Tongue (tissue), 2 donors: ENCODE measurements around the gene KCP. TPM values are rescaled to one million over a fixed set of nuclear protein-coding genes. Genes with fewer than 3 reads are reported as not detected.

ENCODE experiments used
- DNase-seq: peaks from one replicate; pipeline ENCODE4 v3.0.0-alpha.2; 2015
- total RNA-seq: library from RNA; depleted of rRNA; stranded (reverse); fragments of >200 nt; gene quantifications from one replicate; pipeline ENCODE4 v1.2.3, GENCODE V29; 2014

Gene KCP
- total RNA-seq, 1 donor from 2014 or later = 0.72 TPM

DNA sequence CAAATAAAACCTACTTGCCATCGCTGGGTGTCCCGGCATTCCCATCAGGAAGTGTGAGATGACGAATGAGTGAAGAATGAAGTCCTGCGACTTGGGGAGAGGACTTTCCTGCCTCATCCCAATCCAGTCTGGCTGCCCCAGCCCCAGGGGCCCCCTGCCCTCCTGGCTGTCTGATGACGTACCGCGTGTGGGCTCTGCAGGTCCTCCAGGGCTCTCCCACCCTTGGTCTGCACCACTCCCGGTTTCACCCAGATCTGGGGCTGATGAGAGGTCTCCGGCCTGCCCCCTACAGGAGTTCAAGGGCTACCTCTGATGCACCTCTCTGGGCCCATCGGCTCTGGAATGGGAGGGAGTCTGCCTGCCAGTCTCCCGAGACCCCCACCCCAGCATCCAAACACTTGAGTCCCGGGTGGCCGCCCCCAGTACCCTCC lies 38.1 kb downstream of the KCP start:
- no peak for DNase-seq

DNA sequence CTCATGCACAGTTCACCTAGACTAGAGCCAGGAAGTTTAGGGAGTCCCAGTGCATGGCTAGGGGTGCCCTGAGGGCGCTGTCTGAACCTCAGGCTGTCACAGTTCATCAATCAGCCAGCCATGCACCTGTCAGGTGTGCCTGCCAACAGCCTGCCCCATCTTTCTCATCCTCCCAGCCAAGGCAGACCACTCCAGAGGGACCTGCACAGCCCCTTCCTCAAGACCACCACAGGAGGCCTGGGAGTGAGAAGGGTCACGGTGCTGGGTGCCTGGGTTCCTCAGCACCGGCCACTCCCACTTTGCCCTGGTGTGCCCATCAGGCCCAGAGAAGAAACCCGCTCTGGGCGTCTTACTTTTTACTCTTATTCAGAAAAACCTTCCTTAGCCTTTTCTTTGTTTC lies 39.5 kb downstream of the KCP start:
- DNase-seq = no peak

DNA sequence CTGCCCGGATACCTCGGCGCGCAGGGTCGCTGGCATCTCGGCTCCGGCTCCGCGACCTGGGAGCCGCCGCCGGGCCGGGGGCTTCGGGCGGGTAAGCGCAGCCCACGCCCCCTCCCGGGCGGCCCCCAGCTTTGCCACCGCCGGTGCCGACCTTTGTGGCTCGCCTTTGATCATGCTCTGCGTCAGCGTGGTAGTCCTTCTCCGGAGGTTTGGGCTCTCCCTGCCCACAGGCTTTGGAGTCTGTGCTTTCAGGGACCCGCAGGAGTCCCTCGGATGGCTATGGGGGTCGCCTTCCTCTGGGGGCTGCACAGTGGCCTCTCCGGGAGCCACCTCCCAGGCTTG lies 40.6 kb downstream of the KCP start:
- no peak for DNase-seq

DNA sequence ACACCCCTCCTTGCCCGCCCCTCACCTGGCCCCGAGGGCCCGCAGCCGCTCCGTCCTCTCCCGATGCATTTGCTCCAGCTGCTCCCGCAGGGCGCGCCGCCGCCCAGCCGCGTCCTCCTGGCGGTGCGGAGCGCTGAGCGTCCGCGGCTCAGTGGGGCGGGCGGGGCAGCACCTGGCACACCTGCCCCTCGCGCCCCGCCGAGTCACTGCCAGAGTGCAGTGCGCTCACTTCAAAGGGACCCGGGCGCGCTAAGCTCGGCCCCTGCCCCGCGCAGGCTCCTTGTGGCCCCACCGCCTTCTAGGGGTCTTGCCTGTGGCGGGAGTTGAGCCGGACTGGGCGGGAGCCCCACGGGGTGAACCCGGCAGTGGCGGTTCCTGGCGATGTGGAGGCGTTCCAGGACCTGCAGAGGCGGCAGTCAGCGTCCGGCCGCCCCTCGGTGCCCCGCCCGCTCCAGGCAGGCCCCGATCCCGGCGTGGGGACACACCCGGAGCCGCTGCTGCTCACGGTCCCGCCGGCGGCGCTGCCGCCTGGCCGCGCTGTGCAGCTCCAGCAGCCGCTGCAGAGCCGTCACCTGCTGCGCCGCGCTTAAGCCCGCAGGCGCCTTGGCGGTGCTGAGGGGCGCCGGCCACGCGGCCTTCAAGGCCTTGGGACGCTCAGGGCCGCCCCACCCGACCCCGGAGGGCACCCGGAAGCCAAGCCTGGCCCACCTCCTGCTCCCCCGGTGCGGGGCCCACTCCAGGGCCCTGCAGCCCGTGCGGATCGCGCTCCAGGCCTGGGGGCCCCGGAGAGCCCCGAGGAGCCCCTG lies 41.2 kb downstream of the KCP start:
- peak; percentile 68 for DNase-seq

DNA sequence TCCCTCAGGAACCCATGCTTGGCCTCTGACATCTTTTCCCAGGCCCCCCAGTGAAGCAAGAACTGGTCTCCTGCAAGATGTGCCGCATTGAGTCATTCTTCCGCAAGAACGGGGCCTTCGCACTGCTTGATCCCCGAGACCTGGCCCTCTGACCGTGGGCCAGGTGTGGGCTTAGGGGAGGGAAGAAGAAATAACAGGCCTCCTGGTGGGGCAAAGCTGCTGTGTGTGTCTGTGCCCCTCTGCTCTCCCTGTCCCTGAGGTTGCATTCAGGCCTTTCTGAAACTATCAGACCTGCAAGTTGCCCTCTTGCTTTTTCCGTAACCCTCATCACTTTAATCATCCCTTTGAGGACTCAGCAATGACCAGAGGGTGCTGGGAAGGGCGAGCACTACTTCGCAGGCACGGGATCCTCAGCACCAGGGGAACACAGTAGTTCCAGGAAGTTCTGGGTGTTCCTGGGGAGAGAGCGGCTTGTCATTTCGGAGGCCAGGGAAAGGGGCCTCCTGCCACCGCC lies 41.8 kb downstream of the KCP start:
- DNase-seq = no peak

DNA sequence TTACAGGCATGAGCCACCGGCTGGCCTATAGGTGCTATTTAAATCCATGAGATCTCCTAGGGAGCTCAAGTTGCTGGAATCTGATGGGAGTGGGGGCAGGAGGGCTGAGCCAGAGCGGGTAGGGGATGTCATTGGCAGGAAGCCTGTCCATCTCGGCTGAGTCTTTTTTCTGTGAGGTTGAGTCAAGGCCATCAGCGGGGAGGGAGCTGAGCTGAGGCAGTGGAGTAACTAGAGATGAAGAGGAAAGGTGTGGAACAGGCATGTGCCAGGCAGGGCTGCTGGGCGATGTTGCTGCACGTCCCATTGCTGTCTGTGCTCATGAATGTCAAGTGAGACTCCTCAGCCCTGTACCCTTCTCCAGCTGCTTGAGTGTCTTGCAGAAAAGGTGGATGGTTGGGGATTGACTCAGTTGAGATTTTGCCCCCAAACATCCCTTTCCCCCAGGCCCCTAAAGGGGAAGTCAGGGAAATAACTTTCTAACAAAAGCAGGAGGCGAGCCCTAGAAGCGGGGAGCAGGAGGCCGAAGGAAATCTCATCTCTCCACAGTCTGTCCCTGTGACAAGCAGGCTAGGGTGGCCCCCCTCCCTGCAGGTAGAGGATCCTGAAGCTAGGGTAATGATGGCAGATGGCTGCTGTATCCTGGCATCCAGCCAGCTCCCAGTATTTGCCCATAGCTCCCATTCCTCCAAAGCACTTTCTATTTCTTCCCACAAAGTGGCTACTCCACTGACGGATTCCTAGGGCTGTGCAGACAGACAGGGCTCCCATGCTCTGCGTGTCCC lies 42.5 kb downstream of the KCP start:
- DNase-seq = peak; percentile 71

DNA sequence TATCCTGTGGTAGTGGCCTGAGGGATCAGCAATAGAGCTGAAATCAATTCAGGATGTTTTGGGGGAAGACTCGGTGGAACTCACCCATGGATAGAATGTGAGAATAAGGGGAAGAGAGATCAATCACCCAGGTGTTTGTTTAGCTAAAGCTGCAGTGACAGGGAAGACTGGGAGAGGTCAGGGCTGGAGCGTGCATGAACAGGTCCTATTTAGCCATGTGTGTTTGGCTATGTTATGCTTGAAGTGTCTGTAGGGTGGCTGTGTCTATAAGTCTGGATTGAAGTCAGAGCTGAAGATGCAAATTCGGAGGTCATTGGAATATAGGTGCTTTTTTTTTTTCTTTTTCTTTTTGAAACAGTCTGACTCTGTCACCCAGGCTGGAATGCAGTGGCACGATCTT lies 43.3 kb downstream of the KCP start:
- no peak for DNase-seq

DNA sequence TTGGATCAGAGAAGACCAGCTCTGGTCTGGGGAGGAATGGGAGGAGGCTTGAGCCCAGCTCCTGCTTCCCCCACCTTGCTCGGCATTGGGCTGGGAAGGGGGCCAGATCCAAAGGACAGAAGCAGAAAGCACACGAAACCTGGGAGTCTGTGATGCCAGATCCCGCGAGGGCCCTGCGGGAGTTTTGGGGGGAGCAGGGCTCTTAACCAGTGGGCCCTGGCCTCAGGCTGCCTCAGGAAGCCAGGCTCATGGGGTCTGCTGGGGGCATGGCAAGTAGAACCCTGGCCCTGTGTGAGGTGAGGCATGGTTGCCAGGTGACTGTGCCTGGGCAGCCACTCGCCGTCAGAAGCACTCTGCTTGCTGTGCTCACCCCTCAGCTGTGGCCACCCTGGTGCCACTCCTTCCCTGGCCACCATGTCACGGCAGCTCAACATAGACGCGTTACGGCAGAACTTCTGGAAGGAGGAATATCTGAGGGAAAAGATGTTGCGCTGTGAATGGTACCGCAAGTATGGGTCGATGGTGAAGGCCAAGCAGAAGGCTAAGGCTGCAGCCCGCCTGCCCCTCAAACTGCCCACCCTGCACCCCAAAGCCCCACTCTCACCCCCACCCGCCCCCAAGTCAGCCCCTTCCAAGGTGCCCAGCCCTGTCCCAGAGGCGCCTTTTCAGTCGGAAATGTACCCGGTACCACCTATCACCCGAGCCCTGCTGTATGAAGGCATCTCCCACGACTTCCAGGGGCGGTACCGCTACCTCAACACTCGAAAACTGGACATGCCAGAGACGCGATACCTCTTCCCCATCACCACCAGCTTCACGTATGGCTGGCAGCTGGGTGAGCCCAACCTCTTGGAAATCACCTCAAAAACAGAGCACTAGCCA lies 44.3 kb downstream of the KCP start:
- DNase-seq = no peak

DNA sequence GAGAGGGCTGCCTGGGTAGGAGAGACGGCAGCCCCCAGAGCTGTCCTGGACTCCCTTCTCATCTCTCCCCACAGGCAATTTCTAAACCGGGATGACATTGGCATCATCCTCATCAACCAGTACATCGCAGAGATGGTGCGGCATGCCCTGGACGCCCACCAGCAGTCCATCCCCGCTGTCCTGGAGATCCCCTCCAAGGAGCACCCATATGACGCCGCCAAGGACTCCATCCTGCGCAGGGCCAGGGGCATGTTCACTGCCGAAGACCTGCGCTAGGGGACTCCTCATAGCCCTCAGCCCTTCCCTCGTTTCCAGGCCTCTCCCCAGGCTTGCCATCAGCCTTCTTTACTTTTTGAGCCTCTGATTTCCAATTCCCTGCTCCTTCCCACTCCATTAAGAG lies 45.2 kb downstream of the KCP start:
- DNase-seq = no peak

DNA sequence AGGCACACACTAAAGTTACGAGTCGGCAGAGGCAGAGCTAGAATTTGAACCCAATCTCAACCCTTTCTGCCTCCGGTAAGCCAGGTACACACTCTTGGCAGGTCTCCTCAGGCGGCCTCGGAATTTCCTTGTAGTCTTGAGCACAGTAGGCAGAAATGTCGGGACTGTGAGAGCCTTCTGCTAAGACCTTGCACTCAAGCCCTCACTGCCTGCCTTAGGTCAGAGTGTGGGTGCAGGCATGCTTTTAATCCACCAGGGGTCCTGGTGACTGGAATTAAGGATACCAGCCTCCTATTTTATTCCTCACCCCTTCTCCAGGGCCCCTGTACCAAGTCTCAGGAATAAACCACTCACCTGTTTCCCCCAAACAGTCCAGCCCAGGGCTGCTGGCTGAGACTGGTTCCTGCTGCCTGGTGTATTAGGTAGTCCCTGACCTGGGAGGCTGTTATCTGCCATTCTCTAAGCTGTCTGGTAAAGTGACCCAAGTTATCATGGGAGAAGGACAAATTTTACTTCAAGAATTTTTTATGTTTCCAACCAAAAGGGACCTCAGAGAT lies 47.0 kb downstream of the KCP start:
- peak; percentile 62 for DNase-seq

DNA sequence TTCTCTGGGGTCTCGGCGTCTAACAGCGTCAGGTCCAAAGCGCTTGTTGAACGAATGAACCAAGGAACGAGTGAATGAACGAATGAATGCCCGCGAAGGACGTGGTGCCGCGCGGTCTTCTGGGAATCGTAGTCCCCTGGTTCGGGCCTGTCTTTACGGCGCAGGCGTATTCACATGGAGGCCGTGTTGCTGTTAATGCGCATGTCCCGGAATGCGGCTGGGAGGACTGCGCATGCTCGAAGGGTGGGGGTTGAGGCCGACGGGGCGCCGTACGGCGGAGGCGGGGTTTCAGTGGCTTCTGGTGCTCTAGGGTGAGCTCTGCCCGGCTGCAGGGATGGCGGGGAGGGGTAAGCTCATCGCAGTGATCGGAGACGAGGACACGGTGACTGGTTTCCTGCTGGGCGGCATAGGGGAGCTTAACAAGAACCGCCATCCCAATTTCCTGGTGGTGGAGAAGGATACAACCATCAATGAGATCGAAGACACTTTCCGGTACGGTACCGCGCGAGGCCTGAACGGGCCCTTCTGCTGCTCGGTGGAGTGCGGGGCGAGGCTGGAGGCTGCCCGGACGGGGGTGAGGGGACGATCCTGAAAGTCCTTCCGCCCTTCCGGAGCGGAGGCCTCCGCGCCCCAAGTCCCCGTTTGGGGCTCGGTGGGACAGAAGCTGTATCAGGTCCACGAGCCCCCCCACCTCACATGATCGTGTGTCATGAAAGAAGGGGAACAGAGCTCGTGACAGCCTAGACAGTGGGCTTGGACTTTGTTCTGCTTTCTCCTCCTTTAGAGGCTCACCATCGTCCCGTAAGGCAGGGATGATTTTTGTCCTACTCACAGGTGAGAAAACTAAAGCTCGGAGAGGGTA lies 47.7 kb downstream of the KCP start, which contains the start of gene ATP6V1F:
TSS of gene ATP6V1F (plus strand) at position 286 of the 862 bp plus-strand sequence. CDS start at position 335, 49 bp downstream.
- DNase-seq = peak; percentile 99

DNA sequence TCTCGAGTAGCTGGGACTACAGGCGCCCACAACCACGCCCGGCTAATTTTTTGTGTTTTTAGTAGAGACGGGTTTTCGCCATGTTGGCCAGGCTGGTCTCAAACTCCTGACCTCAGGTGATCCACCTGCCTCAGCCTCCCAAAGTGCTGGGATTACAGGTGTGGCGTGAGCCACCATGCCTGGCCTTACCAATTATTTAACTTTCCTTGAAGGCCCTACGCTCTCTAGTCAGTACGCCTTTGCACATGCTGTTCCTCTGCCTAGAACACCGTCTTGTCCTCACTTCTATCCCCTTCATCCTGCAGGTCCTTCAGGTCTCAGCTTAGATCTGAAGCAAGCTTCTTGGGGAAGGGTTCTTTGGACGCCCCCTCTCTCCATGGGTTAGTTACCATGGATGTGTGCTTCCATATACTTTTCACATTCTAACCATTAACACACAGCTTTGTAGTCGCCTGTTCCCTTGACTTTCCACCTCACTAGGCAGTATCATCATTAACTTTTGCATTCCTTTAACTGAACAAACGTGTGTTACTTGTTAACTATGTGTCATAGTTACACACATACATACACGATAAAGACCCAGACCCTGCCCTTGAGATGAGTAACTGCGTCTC lies 48.4 kb downstream of the KCP start:
- no peak for DNase-seq

DNA sequence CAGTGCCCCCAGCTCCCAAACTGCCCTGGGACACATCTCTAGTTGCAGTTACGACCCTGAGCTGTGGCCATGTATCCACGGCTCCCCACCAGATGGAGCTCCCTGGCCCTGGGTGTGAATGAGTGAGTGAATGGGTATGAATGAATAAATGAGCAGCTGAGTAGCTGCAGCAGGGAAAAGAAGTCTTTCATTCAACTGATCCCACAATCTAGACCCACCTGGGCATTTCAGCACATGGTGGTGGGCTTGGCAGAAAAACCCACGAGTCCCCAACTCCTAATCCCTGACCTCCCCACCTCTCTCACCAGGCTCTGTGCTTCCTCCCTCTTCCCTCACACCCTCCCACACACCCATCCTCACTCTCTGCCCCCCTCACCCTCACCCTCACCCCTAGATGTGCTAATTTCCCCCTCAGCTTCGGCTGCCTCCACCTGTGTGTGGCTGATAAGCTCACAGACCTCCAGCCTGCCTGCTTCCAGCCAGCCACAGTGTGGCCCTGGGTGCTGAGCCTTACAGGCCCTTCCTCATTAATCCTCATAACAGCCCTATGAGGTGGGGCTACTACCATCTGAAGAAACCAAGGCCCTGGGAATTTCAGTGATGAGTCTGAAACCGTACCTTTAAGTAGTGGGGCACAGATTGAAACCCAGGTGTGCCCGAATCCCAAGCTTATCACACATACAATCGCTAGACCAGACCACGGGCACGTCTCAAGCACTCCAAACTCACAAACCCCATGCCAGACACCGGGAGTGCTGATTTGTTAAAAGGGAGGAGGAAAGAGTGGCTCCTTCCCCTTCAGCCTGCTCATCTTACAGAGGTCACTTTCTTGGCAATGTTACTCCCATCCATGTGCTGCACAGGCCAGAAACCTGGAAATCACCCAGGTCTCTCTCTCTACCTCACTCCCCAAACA lies 50.1 kb downstream of the KCP start:
- peak; percentile 67 for DNase-seq

DNA sequence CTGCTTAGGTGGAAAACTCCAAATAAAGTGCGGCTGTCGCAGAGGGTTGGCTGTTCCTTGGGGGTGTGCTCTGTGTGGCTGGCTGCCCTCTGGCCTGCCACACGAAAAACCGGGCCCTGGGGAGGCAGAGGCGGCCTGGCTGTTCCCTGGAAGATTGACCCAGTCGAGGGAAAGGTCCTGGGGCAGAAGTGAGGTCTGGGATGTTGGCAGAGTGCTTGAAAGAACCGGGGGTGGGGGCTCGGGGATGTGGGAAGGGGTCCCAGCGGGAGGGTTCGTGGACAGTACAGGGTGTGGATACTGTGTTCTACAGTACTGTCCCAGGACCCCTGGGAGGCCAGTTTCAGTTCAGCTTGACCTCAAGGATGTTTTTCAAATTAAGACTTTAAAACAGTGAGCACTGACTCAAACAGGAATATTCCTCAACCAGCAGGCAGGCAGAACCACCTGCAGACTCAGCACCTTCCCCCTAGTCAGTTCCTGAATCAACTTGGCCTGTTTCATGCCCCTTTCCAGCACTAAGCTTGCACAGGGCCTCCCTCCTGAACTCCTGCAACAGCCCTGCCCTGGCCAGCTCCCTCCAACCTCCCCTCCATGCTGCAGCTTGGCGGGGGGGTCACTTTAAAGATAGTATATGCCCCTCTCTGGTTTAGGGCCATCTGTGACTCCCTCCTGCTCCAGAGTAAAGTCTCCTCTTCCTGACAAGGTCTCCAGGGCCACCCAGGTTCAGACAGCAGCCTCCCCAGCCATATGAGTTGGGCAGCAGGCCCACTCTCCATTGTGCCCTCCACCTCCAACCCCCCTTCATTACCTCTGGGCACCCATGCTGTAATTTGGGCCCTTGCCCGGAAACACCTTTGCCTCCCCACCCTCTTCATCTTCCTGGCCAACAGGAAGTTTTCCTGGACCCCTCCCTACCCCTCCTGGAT lies 51.0 kb downstream of the KCP start:
- DNase-seq = no peak

DNA sequence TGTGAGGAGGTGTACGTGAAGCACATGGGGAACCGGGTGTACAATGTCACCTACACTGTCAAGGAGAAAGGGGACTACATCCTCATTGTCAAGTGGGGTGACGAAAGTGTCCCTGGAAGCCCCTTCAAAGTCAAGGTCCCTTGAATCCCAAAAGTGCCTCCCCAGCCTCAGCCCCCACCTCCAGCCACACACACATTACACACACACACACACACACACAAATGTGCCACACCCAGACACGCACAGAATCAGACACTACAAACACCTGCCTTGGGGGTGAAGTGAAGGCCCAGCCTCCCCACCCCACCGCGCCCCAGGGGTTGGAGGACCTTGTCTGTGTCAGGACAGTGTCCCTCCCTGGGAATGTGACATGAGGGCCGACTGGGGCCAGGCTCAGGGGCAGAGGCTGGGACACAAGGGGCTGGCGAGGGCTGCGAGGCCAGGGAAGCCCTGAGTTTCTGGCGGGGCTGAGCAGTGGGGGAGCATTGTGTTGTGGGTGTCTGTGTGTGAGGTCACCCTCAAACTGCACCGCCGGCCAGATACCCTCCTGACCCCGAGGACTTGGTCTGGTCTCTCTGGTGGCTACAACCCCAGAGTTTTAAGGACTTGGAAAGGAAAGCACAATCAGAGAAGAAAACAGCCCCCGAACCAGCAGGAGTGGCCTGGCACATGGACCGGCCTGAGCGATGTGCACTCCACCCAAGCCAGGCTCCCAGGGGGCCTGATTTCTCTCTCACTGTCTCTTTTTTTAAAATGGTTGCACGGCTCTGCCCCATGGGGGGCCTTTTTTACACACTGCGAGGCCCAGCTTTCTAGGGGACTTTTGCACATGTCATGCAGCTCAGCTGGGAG lies 51.9 kb downstream of the KCP start:
- no peak for DNase-seq

DNA sequence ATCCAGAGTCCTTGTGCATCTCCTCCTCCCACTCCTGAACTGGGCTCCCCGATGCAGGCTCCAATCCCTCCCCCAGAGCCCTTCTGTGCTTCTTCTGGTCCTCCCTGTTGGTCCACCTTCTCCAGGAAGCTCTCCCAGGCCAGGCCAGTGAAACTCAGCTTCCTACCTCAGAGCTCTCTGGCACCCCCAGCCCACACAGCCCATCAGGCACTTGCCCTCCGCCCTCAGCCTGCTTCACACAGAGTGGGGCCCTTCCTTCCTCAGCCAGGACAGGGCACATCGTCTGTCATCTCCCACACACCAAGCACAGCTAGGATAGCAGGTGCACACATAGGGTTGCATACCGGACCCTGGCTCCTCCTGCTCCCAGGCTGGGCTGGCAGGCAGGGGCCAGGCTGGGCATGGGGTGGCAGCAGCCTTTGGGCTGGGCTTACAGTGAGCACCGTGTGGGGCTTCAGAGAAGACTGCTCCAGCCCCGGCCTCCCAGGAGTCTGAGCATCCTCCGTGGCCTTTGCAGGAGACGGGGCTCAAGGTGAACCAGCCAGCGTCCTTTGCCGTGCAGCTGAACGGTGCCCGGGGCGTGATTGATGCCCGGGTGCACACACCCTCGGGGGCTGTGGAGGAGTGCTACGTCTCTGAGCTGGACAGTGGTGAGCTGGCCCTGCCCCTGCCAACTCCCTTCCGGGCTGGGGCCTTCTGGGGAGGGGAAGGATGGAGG lies 54.3 kb downstream of the KCP start:
- DNase-seq = no peak

DNA sequence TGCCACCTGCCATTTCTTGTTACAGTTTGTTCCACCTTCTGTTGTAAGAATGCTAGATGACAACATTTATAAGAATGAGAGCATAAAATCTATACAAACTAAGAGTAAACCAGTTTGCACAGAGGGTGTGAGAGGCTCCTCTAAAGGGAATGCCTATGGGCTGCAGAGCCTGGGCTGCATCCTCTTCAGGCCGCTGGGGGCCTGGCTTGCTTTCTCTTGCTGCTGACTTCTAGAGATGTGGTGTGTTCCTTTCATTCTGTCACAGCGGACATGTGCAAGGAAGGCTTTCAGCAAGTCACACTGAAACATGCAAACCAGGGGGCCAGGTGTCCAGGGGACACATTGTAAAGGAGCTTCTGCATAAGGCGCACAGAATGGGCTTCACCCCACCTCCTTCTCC lies 55.0 kb downstream of the KCP start:
- no peak for DNase-seq
